ENCODE results near the gene BNC2.

The BNC2 gene

GRCh38 chr9:16651446-16651964 lies 219.0 kb downstream of the BNC2 start:
- TF ChIP-seq CTCF (IDR thresholded peaks at IDR 0.05; ENCODE audit: low read length) (no peak), EZH2 (optimal IDR thresholded peaks at IDR 0.05; ENCODE audit: low read depth, low read length) (no peak), EZH2phosphoT487 (IDR thresholded peaks at IDR 0.05; ENCODE audit: low read length) (no peak)
- H3K27me3 ChIP-seq (replicated peaks; ENCODE audit: insufficient read depth, low read length), result no peaks in the 10 kb centered on the region
- H3K79me2 ChIP-seq (ENCODE audit: low read length), result no peaks in the 10 kb centered on the region
- H2AFZ ChIP-seq (ENCODE audit: low read length), result no peak overlapping the region
- H3K4me1 ChIP-seq (ENCODE audit: low read length), result peaks cover 12% of the 10 kb centered on the region; the same call in 1 of the 2 replicates
- 0 out of 2 replicates have a peak, but pooled peaks cover 1% of the 10 kb centered on the region for H3F3A ChIP-seq (ENCODE audit: insufficient read depth, low read length)
- H3K27ac ChIP-seq (ENCODE audit: low read length), result no peak overlapping the region
- DNase-seq, result no peak
- no peak overlapping the region for H3K4me3 ChIP-seq (ENCODE audit: low read length)
- H3K4me2 ChIP-seq (ENCODE audit: low read depth, low read length), result no peak overlapping the region
- no peaks in the 10 kb centered on the region for H3K36me3 ChIP-seq (replicated peaks; ENCODE audit: insufficient read depth, low read length)
- H3K9me3 ChIP-seq (replicated peaks; ENCODE audit: insufficient read depth, low read length), result no peaks in the 10 kb centered on the region
- H4K20me1 ChIP-seq (ENCODE audit: insufficient read depth, low read length), result no peaks in the 10 kb centered on the region
- no peak overlapping the region for H3K9ac ChIP-seq (ENCODE audit: low read length)
- H3K9me2 ChIP-seq (replicated peaks; ENCODE audit: insufficient read depth, low read length), result no peaks in the 10 kb centered on the region

GRCh38 chr9:16645970-16646369 lies 224.5 kb downstream of the BNC2 start:
- H3K27ac ChIP-seq (ENCODE audit: low read length), result no peak overlapping the region
- H3K9me2 ChIP-seq (replicated peaks; ENCODE audit: insufficient read depth, low read length), result no peaks in the 10 kb centered on the region
- H3F3A ChIP-seq (ENCODE audit: insufficient read depth, low read length), result no peaks in the 10 kb centered on the region
- no peaks in the 10 kb centered on the region for H3K4me1 ChIP-seq (ENCODE audit: low read length)
- no peaks in the 10 kb centered on the region for H3K79me2 ChIP-seq (ENCODE audit: low read length)
- no peaks in the 10 kb centered on the region for H3K36me3 ChIP-seq (replicated peaks; ENCODE audit: insufficient read depth, low read length)
- no peaks in the 10 kb centered on the region for H4K20me1 ChIP-seq (ENCODE audit: insufficient read depth, low read length)
- no peak overlapping the region for H3K4me3 ChIP-seq (ENCODE audit: low read length)
- no peak for DNase-seq
- H3K4me2 ChIP-seq (ENCODE audit: low read depth, low read length), result no peak overlapping the region
- H3K9ac ChIP-seq (ENCODE audit: low read length), result no peak overlapping the region
- no peak overlapping the region for H2AFZ ChIP-seq (ENCODE audit: low read length)
- TF ChIP-seq CTCF (IDR thresholded peaks at IDR 0.05; ENCODE audit: low read length) (no peak), EZH2phosphoT487 (IDR thresholded peaks at IDR 0.05; ENCODE audit: low read length) (no peak), EZH2 (optimal IDR thresholded peaks at IDR 0.05; ENCODE audit: low read depth, low read length) (no peak)
- no peaks in the 10 kb centered on the region for H3K27me3 ChIP-seq (replicated peaks; ENCODE audit: insufficient read depth, low read length)
- no peaks in the 10 kb centered on the region for H3K9me3 ChIP-seq (replicated peaks; ENCODE audit: insufficient read depth, low read length)

GRCh38 chr9:16642421-16643109 lies 227.9 kb downstream of the BNC2 start:
- no peak overlapping the region for H3K27ac ChIP-seq (ENCODE audit: low read length)

More at GRCh38 chr9:16642421-16643109, 227.9 kb downstream of the BNC2 start:
- no peak for TF ChIP-seq EZH2phosphoT487 (IDR thresholded peaks at IDR 0.05; ENCODE audit: low read length)
- TF ChIP-seq EZH2 (optimal IDR thresholded peaks at IDR 0.05; ENCODE audit: low read depth, low read length), result no peak
- TF ChIP-seq CTCF (IDR thresholded peaks at IDR 0.05; ENCODE audit: low read length), result no peak
- H3K27me3 ChIP-seq (replicated peaks; ENCODE audit: insufficient read depth, low read length), result no peaks in the 10 kb centered on the region
- no peak overlapping the region for H3K4me3 ChIP-seq (ENCODE audit: low read length)
- no peak for DNase-seq
- no peaks in the 10 kb centered on the region for H3K9me2 ChIP-seq (replicated peaks; ENCODE audit: insufficient read depth, low read length)
- H3K4me2 ChIP-seq (ENCODE audit: low read depth, low read length), result no peak overlapping the region
- H3K9ac ChIP-seq (ENCODE audit: low read length), result no peak overlapping the region
- H3F3A ChIP-seq (ENCODE audit: insufficient read depth, low read length), result no peaks in the 10 kb centered on the region
- H3K4me1 ChIP-seq (ENCODE audit: low read length), result no peaks in the 10 kb centered on the region
- no peaks in the 10 kb centered on the region for H3K9me3 ChIP-seq (replicated peaks; ENCODE audit: insufficient read depth, low read length)
- no peaks in the 10 kb centered on the region for H4K20me1 ChIP-seq (ENCODE audit: insufficient read depth, low read length)
- H3K79me2 ChIP-seq (ENCODE audit: low read length), result no peaks in the 10 kb centered on the region
- no peak overlapping the region for H2AFZ ChIP-seq (ENCODE audit: low read length)
- H3K36me3 ChIP-seq (replicated peaks; ENCODE audit: insufficient read depth, low read length), result no peaks in the 10 kb centered on the region

Measured in MM.1S (cell line).